ENCODE measurements around the gene B4GALT3. TPM values are rescaled to one million over a fixed set of nuclear protein-coding genes. Genes with fewer than 3 reads are reported as not detected.

The B4GALT3 gene
- total RNA-seq, 1 donor from 2014 or later: 9.5 TPM

DNA sequence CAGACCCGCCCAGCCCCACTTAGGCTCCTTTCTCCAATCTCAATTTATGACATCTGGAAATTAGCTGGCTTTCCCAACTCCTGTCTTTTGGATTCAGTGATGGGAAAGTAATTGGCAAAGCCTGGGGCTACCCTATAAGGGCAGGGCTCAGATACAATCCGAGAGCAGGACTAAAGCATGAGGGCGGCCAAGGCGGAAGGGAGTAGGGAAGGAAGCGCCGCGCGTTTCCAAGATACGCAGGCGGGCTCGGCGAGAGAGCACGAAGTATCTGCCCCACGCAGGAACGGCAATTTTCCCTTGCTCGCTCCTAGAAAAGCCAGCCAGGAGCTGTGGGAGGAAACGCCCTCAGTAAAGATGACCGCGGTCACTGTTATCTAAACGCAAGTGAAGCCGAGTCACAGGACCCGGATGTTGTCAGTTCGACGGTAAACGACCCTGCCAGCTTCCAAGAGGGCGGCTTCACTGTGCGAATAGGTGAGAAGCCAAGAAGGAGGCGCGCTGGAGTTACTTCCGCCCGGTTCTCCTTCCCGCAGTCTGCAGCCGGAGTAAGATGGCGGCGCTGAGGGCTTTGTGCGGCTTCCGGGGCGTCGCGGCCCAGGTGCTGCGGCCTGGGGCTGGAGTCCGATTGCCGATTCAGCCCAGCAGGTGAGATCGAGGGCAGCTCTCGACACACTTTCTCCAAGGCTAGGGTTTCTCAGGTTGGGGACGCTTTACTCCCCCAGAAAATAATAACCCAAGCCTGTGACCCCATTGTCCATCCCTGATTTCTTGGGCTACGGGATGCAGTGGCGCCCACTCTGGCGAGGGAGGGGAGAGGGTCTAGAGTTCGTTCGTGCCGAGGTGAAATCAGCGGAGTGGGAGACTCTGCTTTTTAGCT, 24.8 kb upstream of the B4GALT3 start, which contains the start of gene NDUFS2:
NDUFS2 (plus strand) TSS at position 532 of the 877 bp plus-strand sequence; CDS start at position 551, 19 bp downstream.
- H3K4me2 ChIP-seq: peak within 1 kb of the TSS; percentile 79
- H3K9ac ChIP-seq: peak within 1 kb of the TSS; percentile 87
- H3F3A ChIP-seq (ENCODE audit: low read depth): peaks cover 46% of the 10 kb centered on the region
- no peaks in the 10 kb centered on the region for H4K20me1 ChIP-seq (ENCODE audit: low read depth)
- no peaks in the 10 kb centered on the region for H3K27me3 ChIP-seq
- peaks cover 10% of the 10 kb centered on the region for H3K36me3 ChIP-seq
- peaks cover 29% of the 10 kb centered on the region for H3K79me2 ChIP-seq (ENCODE audit: low read depth)
- Mint-ChIP-seq H3K9me3 (no peaks in the 10 kb centered on the region), H3K4me3 (peak within 1 kb of the TSS; percentile 94), H3K4me1 (peaks cover 67% of the 10 kb centered on the region), H3K27ac (peak within 1 kb of the TSS; percentile 98), H3K36me3 (peaks cover 16% of the 10 kb centered on the region), H3K27me3 (ENCODE audit: insufficient read depth, low read depth) (no peaks in the 10 kb centered on the region)
- peaks cover 56% of the 10 kb centered on the region for H3K4me1 ChIP-seq
- no peaks in the 10 kb centered on the region for H3K9me3 ChIP-seq (ENCODE audit: low read depth)
- peak within 1 kb of the TSS; percentile 88 for H2AFZ ChIP-seq (replicated peaks)
- DNase-seq (ENCODE audit: low spot score): peak; percentile 99
- no peak for TF ChIP-seq EZH2phosphoT487 (IDR thresholded peaks at IDR 0.05)
- TF ChIP-seq, protein P1, sequence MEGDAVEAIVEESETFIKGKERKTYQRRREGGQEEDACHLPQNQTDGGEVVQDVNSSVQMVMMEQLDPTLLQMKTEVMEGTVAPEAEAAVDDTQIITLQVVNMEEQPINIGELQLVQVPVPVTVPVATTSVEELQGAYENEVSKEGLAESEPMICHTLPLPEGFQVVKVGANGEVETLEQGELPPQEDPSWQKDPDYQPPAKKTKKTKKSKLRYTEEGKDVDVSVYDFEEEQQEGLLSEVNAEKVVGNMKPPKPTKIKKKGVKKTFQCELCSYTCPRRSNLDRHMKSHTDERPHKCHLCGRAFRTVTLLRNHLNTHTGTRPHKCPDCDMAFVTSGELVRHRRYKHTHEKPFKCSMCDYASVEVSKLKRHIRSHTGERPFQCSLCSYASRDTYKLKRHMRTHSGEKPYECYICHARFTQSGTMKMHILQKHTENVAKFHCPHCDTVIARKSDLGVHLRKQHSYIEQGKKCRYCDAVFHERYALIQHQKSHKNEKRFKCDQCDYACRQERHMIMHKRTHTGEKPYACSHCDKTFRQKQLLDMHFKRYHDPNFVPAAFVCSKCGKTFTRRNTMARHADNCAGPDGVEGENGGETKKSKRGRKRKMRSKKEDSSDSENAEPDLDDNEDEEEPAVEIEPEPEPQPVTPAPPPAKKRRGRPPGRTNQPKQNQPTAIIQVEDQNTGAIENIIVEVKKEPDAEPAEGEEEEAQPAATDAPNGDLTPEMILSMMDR (IDR thresholded peaks at IDR 0.05): peak; percentile 63
- peak within 1 kb of the TSS; percentile 75 for H3K4me3 ChIP-seq
- peak within 1 kb of the TSS; percentile 76 for H3K27ac ChIP-seq

DNA sequence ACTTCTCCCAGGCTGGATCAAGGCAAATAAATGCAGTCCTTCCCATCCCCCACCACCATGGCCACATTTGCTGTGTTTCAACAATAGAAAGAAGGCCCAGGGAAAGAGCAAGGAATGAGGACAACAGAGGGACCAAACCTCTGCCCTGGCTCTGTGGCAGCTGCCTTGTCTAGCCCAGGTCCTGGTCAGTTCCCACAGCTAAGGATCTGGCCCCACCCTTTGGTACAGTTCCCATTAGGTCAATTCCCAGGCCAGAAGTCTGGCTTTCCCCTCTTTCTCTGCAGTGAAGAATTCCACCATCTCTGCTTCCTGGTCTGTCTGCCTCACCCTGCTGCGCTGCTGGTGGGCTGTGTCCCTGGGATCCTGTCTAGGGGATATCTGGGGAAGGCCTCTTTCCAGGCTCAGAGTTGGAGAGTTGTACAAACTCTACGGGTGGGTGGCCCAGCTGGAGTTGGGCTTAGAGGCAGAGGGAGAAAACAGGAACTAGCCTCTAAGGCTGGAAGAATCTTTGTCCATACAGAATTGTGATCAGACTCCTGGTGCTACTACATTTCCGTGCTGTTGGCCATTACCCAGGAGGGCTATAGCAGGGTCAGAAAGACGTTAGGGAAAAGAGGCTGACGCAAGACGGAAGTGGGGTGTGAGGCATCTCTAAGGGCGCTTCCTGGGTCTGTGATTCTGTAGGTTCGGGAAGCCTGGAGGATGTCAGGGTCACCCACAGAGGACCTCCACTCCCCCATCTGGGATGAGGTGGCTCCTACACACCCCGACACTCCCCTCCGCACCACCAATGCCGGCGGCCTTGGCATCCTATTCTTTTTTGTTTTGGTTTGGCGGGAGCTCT, 23.9 kb upstream of the B4GALT3 start:
- H3F3A ChIP-seq (ENCODE audit: low read depth): peaks cover 46% of the 10 kb centered on the region
- peak overlapping the region; percentile 75 for H3K4me3 ChIP-seq
- Mint-ChIP-seq H3K36me3 (peaks cover 13% of the 10 kb centered on the region), H3K9me3 (no peaks in the 10 kb centered on the region), H3K27ac (peak overlapping the region; percentile 98), H3K4me3 (peak overlapping the region; percentile 94), H3K27me3 (ENCODE audit: insufficient read depth, low read depth) (peaks cover under 1% of the 10 kb centered on the region), H3K4me1 (peaks cover 73% of the 10 kb centered on the region)
- peaks cover 65% of the 10 kb centered on the region for H3K4me1 ChIP-seq
- peaks cover 29% of the 10 kb centered on the region for H3K79me2 ChIP-seq (ENCODE audit: low read depth)
- no peak for DNase-seq (ENCODE audit: low spot score)
- peaks cover 10% of the 10 kb centered on the region for H3K36me3 ChIP-seq
- H4K20me1 ChIP-seq (ENCODE audit: low read depth): no peaks in the 10 kb centered on the region
- TF ChIP-seq EZH2 (IDR thresholded peaks at IDR 0.05): no peak
- TF ChIP-seq EZH2phosphoT487 (IDR thresholded peaks at IDR 0.05): no peak
- TF ChIP-seq, protein P1 (IDR thresholded peaks at IDR 0.05): no peak
- H3K9me3 ChIP-seq (ENCODE audit: low read depth): no peaks in the 10 kb centered on the region
- H3K4me2 ChIP-seq: peak overlapping the region; percentile 75
- H3K27me3 ChIP-seq: no peaks in the 10 kb centered on the region
- H2AFZ ChIP-seq (replicated peaks): peak overlapping the region; percentile 88
- peak overlapping the region; percentile 76 for H3K27ac ChIP-seq
- peak overlapping the region; percentile 25 for H3K9ac ChIP-seq

DNA sequence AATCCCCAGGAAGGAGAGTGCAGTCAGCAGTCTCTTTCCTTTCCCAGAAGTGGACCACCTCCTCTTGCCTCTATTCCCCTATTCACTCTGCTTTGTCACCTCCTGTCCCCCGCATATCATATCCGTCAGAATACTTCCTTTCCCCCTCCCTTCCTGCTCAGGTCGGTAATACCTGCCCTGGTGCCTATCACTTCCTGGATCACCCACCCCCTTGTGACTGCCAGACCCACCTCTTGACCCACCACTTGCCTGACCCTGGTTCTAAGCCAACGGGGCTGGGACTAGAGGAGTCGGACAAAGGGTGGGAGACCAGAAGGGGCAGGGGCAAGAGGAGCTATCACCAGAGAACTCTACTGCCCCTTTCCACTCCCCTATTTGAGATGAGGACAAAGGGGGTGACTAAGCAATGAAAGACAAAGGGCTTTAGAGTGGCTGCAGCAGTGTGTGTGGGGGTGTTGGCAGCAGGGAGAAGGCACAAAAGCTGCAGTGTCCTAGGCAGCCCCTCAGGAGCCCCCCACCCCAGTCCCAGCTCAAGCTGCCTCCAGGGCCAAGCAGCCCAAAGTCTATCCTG, 23.2 kb upstream of the B4GALT3 start:
- Histone ChIP-seq H3K4me2 (peak overlapping the region; percentile 75), H3K27ac (peak overlapping the region; percentile 76), H3K79me2 (ENCODE audit: low read depth) (peaks cover 29% of the 10 kb centered on the region), H3K4me1 (peaks cover 66% of the 10 kb centered on the region), H3K9ac (no peak overlapping the region), H4K20me1 (ENCODE audit: low read depth) (no peaks in the 10 kb centered on the region), H2AFZ (replicated peaks) (peak overlapping the region; percentile 88), H3F3A (ENCODE audit: low read depth) (peaks cover 46% of the 10 kb centered on the region), H3K4me3 (no peak overlapping the region), H3K36me3 (peaks cover 10% of the 10 kb centered on the region), H3K27me3 (no peaks in the 10 kb centered on the region), H3K9me3 (ENCODE audit: low read depth) (no peaks in the 10 kb centered on the region)
- Mint-ChIP-seq H3K4me3 (peak overlapping the region; percentile 55), H3K36me3 (peaks cover 10% of the 10 kb centered on the region), H3K27ac (peak overlapping the region; percentile 98), H3K27me3 (ENCODE audit: insufficient read depth, low read depth) (peaks cover 3% of the 10 kb centered on the region), H3K9me3 (no peaks in the 10 kb centered on the region), H3K4me1 (peaks cover 73% of the 10 kb centered on the region)
- DNase-seq (ENCODE audit: low spot score): peak; percentile 42
- no peak for TF ChIP-seq EZH2 (IDR thresholded peaks at IDR 0.05)
- TF ChIP-seq, protein P1 (IDR thresholded peaks at IDR 0.05): no peak
- no peak for TF ChIP-seq EZH2phosphoT487 (IDR thresholded peaks at IDR 0.05)

All from neural progenitor cell (in vitro differentiated cells).